ENCODE measurements around the gene BMP2K. TPM values are rescaled to one million over a fixed set of nuclear protein-coding genes. Genes with fewer than 3 reads are reported as not detected.

The BMP2K gene
- total and polyA plus RNA-seq, 3 experiments from 2014 or later, result 1.6 to 20.7 (median 20.1) TPM

- POLR2A ChIA-PET, result no interaction called here
- H3K9me3 Mint-ChIP-seq, result peaks cover 2 to 11% (median 11%) of the 10 kb centered on the region in 5 donors
- CTCF ChIA-PET, result no interaction called here
- no peaks in the 10 kb centered on the region for H3K9me3 ChIP-seq (ENCODE audit: low read length)
- H3K27ac Mint-ChIP-seq, result no peak overlapping the region
- H3K27me3 ChIP-seq (ENCODE audit: insufficient read depth, low read length, poor library complexity, severe bottlenecking), result no peaks in the 10 kb centered on the region
- no peaks in the 10 kb centered on the region for H3K4me1 ChIP-seq (ENCODE audit: insufficient read depth, low read length)
- no peak for DNase-seq
- H3K36me3 Mint-ChIP-seq, result peaks cover 0 to 32% (median 5%) of the 10 kb centered on the region in 3 donors
- H3K36me3 ChIP-seq (ENCODE audit: insufficient read depth, low read length), result no peaks in the 10 kb centered on the region
- no peak overlapping the region for H3K27ac ChIP-seq (ENCODE audit: low read depth, low read length)
- H3K27me3 Mint-ChIP-seq, result no peaks in the 10 kb centered on the region
- no peak overlapping the region for H3K4me3 Mint-ChIP-seq
- no peak overlapping the region for H3K4me3 ChIP-seq (ENCODE audit: low read length)
- peaks cover 3 to 22% (median 13%) of the 10 kb centered on the region in 3 donors for H3K4me1 Mint-ChIP-seq
Observed at GRCh38 chr4:78803983-78804382, 27.8 kb downstream of the BMP2K start.

GRCh38 chr4:78806943-78807460, 30.9 kb downstream of the BMP2K start:
- H3K36me3 ChIP-seq (ENCODE audit: insufficient read depth, low read length), result no peaks in the 10 kb centered on the region
- Mint-ChIP-seq H3K36me3 (peaks cover 0 to 37% (median 5%) of the 10 kb centered on the region in 3 donors), H3K4me3 (no peak overlapping the region), H3K9me3 (peaks cover 2 to 11% (median 11%) of the 10 kb centered on the region in 5 donors), H3K27ac (no peak overlapping the region), H3K4me1 (peaks cover 0 to 4% (median 4%) of the 10 kb centered on the region in 3 donors), H3K27me3 (peaks cover 0 to 2% of the 10 kb centered on the region in 2 donors)
- H3K9me3 ChIP-seq (ENCODE audit: low read length), result no peaks in the 10 kb centered on the region
- no peak for DNase-seq
- CTCF ChIA-PET, result no interaction called here
- no peaks in the 10 kb centered on the region for H3K4me1 ChIP-seq (ENCODE audit: insufficient read depth, low read length)
- H3K27ac ChIP-seq (ENCODE audit: low read depth, low read length), result no peak overlapping the region
- POLR2A ChIA-PET, result no interaction called here
- H3K27me3 ChIP-seq (ENCODE audit: insufficient read depth, low read length, poor library complexity, severe bottlenecking), result no peaks in the 10 kb centered on the region
- H3K4me3 ChIP-seq (ENCODE audit: low read length), result no peak overlapping the region

GRCh38 chr4:78809295-78809694, 33.1 kb downstream of the BMP2K start:
- Histone ChIP-seq H3K27ac (ENCODE audit: low read depth, low read length) (no peak overlapping the region), H3K27me3 (ENCODE audit: insufficient read depth, low read length, poor library complexity, severe bottlenecking) (no peaks in the 10 kb centered on the region), H3K4me1 (ENCODE audit: insufficient read depth, low read length) (no peaks in the 10 kb centered on the region), H3K9me3 (ENCODE audit: low read length) (no peaks in the 10 kb centered on the region), H3K4me3 (ENCODE audit: low read length) (no peak overlapping the region), H3K36me3 (ENCODE audit: insufficient read depth, low read length) (no peaks in the 10 kb centered on the region)
- DNase-seq, result no peak
- H3K4me3 Mint-ChIP-seq, result no peak overlapping the region
- POLR2A ChIA-PET, result no interaction called here
- H3K4me1 Mint-ChIP-seq, result peaks cover 0 to 4% (median 3%) of the 10 kb centered on the region in 3 donors
- CTCF ChIA-PET, result no interaction called here
- H3K27ac Mint-ChIP-seq, result no peak overlapping the region
- H3K27me3 Mint-ChIP-seq, result peaks cover 0 to 2% of the 10 kb centered on the region in 2 donors
- H3K9me3 Mint-ChIP-seq, result peaks cover 2 to 11% (median 11%) of the 10 kb centered on the region in 5 donors
- peaks cover 5 to 37% (median 5%) of the 10 kb centered on the region in 3 donors for H3K36me3 Mint-ChIP-seq

- Histone ChIP-seq H3K27me3 (ENCODE audit: insufficient read depth, low read length, poor library complexity, severe bottlenecking) (no peaks in the 10 kb centered on the region), H3K27ac (ENCODE audit: low read depth, low read length) (no peak overlapping the region), H3K4me1 (ENCODE audit: insufficient read depth, low read length) (no peaks in the 10 kb centered on the region), H3K4me3 (ENCODE audit: low read length) (no peak overlapping the region), H3K36me3 (ENCODE audit: insufficient read depth, low read length) (no peaks in the 10 kb centered on the region), H3K9me3 (ENCODE audit: low read length) (no peaks in the 10 kb centered on the region)
- POLR2A ChIA-PET, result no interaction called here
- H3K4me3 Mint-ChIP-seq, result no peak overlapping the region
- CTCF ChIA-PET, result no interaction called here
- H3K27me3 Mint-ChIP-seq, result peaks cover 0 to 2% of the 10 kb centered on the region in 2 donors
- DNase-seq, result no peak
- peaks cover 2 to 11% (median 10%) of the 10 kb centered on the region in 5 donors for H3K9me3 Mint-ChIP-seq
- H3K36me3 Mint-ChIP-seq, result peaks cover 5 to 30% (median 8%) of the 10 kb centered on the region in 3 donors
- H3K4me1 Mint-ChIP-seq, result peaks cover 0 to 4% (median 4%) of the 10 kb centered on the region in 3 donors
- no peak overlapping the region for H3K27ac Mint-ChIP-seq
Observed at GRCh38 chr4:78809928-78810835, 34.0 kb downstream of the BMP2K start.

GRCh38 chr4:78811034-78811433, 34.9 kb downstream of the BMP2K start:
- POLR2A ChIA-PET, result no interaction called here
- peaks cover 5 to 29% (median 8%) of the 10 kb centered on the region in 3 donors for H3K36me3 Mint-ChIP-seq
- H3K36me3 ChIP-seq (ENCODE audit: insufficient read depth, low read length), result no peaks in the 10 kb centered on the region
- H3K4me3 ChIP-seq (ENCODE audit: low read length), result no peak overlapping the region
- H3K27me3 ChIP-seq (ENCODE audit: insufficient read depth, low read length, poor library complexity, severe bottlenecking), result no peaks in the 10 kb centered on the region
- no peak for DNase-seq
- H3K4me1 Mint-ChIP-seq, result peaks cover 0 to 4% (median 4%) of the 10 kb centered on the region in 3 donors
- H3K27me3 Mint-ChIP-seq, result peaks cover 0 to 2% of the 10 kb centered on the region in 2 donors
- CTCF ChIA-PET, result no interaction called here
- peaks cover 2 to 11% (median 10%) of the 10 kb centered on the region in 5 donors for H3K9me3 Mint-ChIP-seq
- no peak overlapping the region for H3K4me3 Mint-ChIP-seq
- H3K27ac Mint-ChIP-seq, result no peak overlapping the region
- no peaks in the 10 kb centered on the region for H3K9me3 ChIP-seq (ENCODE audit: low read length)
- H3K4me1 ChIP-seq (ENCODE audit: insufficient read depth, low read length), result no peaks in the 10 kb centered on the region
- H3K27ac ChIP-seq (ENCODE audit: low read depth, low read length), result no peak overlapping the region

- no peaks in the 10 kb centered on the region for H3K36me3 ChIP-seq (ENCODE audit: insufficient read depth, low read length)
- Mint-ChIP-seq H3K36me3 (peaks cover 0 to 7% (median 0%) of the 10 kb centered on the region in 3 donors), H3K27me3 (no peaks in the 10 kb centered on the region), H3K4me3 (no peak overlapping the region), H3K9me3 (no peaks in the 10 kb centered on the region), H3K27ac (no peak overlapping the region), H3K4me1 (peaks cover 0 to 4% (median 2%) of the 10 kb centered on the region in 3 donors)
- ChIA-PET CTCF (no interaction called here), POLR2A (no interaction called here)
- H3K9me3 ChIP-seq (ENCODE audit: low read length), result no peaks in the 10 kb centered on the region
- H3K27me3 ChIP-seq (ENCODE audit: insufficient read depth, low read length, poor library complexity, severe bottlenecking), result no peaks in the 10 kb centered on the region
- no peaks in the 10 kb centered on the region for H3K4me1 ChIP-seq (ENCODE audit: insufficient read depth, low read length)
- no peak for DNase-seq
- H3K4me3 ChIP-seq (ENCODE audit: low read length), result no peak overlapping the region
- no peak overlapping the region for H3K27ac ChIP-seq (ENCODE audit: low read depth, low read length)
Observed at GRCh38 chr4:78818530-78819079, 42.5 kb downstream of the BMP2K start.

- no peaks in the 10 kb centered on the region for H3K9me3 Mint-ChIP-seq
- H3K4me3 ChIP-seq (ENCODE audit: low read length), result no peak overlapping the region
- CTCF ChIA-PET, result no interaction called here
- POLR2A ChIA-PET, result no interaction called here
- H3K27ac Mint-ChIP-seq, result no peak overlapping the region
- no peak overlapping the region for H3K27ac ChIP-seq (ENCODE audit: low read depth, low read length)
- H3K4me1 Mint-ChIP-seq, result no peaks in the 10 kb centered on the region
- no peaks in the 10 kb centered on the region for H3K27me3 Mint-ChIP-seq
- H3K27me3 ChIP-seq (ENCODE audit: insufficient read depth, low read length, poor library complexity, severe bottlenecking), result no peaks in the 10 kb centered on the region
- no peaks in the 10 kb centered on the region for H3K9me3 ChIP-seq (ENCODE audit: low read length)
- H3K36me3 Mint-ChIP-seq, result peaks cover 5 to 24% (median 9%) of the 10 kb centered on the region in 3 donors
- peaks cover 3% of the 10 kb centered on the region for H3K36me3 ChIP-seq (ENCODE audit: insufficient read depth, low read length)
- no peaks in the 10 kb centered on the region for H3K4me1 ChIP-seq (ENCODE audit: insufficient read depth, low read length)
- H3K4me3 Mint-ChIP-seq, result no peak overlapping the region
- DNase-seq, result no peak
Observed at GRCh38 chr4:78824001-78824400, 47.9 kb downstream of the BMP2K start.

- Mint-ChIP-seq H3K4me3 (no peak overlapping the region), H3K27ac (no peak overlapping the region), H3K4me1 (no peaks in the 10 kb centered on the region), H3K27me3 (peaks cover 0 to 1% of the 10 kb centered on the region in 2 donors), H3K9me3 (no peaks in the 10 kb centered on the region), H3K36me3 (peaks cover 9 to 31% (median 13%) of the 10 kb centered on the region in 3 donors)
- Histone ChIP-seq H3K9me3 (ENCODE audit: low read length) (no peaks in the 10 kb centered on the region), H3K27me3 (ENCODE audit: insufficient read depth, low read length, poor library complexity, severe bottlenecking) (no peaks in the 10 kb centered on the region), H3K4me3 (ENCODE audit: low read length) (no peak overlapping the region), H3K4me1 (ENCODE audit: insufficient read depth, low read length) (no peaks in the 10 kb centered on the region), H3K27ac (ENCODE audit: low read depth, low read length) (no peak overlapping the region), H3K36me3 (ENCODE audit: insufficient read depth, low read length) (peaks cover 3% of the 10 kb centered on the region)
- no peak for DNase-seq
- CTCF ChIA-PET, result no interaction called here
- POLR2A ChIA-PET, result no interaction called here
Observed at GRCh38 chr4:78827191-78827590, 51.0 kb downstream of the BMP2K start.

Data from CD8-positive, alpha-beta memory T cell (primary cell).